NOMO-1 treated with dmso at 0.1 percent for 144 hours (cell line): ENCODE data around the gene UXS1.
A peak's percentile ranks its signal among the peaks of the same experiment; 100 is the strongest.

Experiments used
- DNase-seq: peaks from one replicate; lab custom pipeline; 2025; ENCODE audit not compliant: unreplicated experiment; lab: John Stamatoyannopoulos, UW

The UXS1 gene

DNA sequence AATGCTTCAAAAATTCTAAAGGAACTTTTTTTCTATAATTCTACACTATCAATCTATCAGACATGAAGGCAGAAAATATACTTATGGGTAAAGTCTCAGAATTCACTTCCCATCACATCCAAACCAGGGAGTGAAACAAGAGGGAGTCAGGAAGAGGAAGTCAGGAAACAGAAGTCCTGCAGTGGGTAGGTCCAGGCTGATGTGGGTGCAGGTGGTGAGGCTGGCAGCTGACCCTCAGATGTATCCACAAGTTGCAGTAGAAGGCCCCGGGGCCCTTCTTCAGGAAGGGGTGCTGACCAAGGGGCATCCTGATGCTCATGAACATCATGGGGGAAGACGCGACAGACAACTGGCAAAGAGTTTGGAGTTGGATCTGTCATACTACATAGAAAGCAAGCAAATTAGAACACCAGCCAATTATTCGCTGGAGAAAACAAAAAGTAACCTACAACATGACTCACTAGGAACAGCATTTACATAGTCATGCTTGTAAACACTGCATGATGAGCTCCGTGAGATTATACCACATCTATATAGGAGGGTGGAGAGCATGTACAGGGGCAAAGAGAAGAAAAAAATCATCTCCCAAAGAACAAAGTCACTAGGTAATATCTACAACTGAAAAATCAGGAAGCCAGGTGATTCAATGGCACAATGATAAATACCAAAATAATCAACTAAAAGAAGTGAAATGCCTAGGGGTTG, 4.2 kb downstream of the UXS1 start:
- no peak for DNase-seq

DNA sequence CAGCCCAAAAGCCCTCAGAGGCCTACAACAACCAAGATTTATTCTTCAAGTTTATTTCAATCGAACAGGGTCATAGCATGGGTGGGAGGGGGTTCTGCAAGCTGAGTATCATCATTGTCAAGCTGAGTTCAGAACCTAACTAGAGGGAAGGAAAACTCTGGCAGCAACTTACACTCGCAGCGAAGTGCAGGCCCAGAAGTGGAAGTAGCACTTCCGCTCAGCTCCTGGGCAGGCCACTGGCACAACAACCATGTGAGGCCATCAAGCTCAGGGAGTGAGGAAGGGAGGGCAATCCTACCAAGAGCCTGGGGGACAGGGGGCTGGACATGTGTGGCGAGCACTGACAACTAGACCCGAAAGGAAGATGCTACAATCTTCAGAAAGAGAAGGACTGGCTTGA, 4.8 kb downstream of the UXS1 start:
- peak; percentile 24 for DNase-seq

DNA sequence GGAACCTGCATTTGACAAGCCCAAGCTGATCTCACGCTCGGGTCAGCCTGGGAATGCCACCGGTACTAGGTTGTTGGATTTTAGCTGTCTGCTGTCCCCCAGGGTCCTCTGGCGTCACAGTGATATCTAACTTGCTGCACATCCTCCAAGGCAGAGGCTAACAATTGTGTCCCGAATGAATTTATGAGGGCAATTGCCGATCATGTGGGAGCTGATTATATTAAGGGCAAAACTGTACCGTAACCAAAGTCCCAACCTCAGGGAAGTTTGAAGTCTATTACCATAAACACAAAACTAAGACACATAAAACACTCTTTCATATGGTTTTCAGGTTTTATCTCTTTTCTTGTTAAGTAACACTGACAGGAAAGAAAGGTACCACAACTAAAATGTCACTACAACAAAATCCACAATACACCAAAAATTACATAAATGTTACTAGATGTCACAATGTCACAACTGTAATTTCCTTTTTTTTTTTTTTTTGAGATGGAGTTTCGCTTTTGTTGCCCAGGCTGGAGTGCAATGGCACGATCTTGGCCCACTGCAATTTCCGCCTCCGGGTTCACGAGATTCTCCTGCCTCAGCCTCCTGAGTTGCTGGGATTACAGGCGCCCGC, 6.7 kb downstream of the UXS1 start:
- DNase-seq = no peak

DNA sequence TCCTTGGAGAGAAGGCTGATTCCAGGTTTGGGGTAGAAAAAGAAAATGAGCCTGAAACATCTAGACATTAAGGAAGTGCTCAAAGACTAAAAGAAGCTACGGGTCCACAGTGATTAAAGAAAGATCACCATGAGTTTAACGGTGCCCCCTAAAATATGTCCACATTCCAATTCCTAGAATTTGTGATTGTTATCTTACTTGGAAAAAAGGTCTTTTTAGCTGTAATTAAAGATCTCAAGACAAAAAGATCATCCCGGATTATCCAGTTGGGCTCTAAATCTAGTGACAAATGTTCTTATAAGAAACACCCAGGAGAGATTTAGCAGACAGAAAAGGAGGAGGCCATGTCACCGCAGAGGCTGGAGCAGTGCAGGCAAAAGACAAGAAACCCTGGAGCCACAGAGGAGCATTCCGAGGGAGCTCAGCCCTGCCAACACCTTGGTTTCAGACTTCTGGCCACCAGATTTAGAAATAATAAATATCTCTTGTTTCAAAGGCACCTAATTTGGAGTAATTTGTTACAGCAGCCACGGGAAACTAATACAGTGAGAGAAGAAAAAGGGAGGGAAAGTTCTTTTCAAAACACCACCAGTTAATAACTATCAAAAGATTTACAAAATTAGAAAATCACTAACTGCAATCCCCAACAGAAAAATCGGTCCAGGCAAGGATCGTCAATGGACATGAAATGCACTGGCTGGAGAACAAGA, 8.5 kb downstream of the UXS1 start:
- no peak for DNase-seq

DNA sequence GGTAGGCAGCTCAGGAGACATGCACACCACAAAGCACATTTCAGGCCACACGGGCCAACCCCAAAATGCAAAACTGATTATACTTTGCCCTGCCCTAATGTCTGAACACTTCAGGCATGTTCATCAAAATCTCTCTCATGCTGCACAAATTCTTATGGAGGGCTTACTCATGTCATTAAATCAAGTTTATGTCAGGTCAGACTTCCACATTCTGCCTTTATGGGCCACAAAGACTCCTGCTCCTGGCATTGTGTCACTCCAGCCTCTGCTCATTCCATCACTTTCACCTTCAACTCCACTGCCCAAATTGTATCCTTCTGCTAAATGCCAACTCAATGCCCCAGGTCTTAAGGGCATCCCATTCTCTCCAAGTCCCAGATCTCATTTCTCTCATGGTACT, 9.2 kb downstream of the UXS1 start:
- DNase-seq = no peak

DNA sequence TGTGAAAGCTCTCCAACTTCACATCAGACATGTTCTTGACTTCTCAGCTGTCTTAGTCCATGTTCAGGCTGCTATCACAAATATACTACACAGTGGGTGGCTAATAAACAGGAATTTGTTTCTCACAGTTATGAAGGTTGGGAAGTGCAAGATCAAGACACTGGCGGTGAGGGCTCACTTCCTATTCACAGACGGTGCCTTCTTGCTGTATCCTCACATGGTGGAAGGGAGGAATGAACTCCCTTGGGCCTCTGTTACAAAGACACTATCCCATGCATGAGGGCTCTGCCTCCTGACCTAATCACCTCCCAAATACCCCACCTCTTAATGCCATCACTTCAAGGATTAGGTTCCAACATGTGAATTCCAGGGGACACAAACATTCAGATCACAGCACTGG, 9.7 kb downstream of the UXS1 start:
- no peak for DNase-seq

DNA sequence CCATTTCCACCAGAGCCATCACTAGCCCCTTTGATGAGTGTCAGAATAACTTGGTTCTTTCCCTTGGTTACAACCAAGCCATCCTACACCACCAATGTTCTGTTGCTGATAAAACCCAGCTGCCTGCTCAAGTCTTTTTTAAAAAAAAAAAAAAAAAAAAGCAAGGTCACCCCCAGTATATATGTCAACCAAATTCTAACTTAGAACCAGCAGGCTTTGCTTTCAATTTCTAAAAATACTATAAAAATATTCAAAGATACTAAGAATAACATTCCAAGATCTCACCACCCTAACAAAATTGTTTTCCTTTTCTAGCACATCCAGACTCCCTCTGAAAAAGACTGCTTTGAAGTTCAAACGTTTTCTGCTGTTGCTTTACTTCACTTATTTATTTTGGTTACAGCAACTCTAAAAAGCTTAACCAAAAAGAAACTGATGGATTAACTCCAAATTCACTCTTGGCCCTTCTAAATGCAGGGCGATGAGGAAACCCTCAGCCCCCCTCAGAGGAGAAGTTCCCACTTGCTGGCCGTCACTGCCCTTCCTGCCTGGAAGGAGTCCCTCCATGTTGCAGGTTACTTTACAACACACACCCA, 10.9 kb downstream of the UXS1 start:
- no peak for DNase-seq

DNA sequence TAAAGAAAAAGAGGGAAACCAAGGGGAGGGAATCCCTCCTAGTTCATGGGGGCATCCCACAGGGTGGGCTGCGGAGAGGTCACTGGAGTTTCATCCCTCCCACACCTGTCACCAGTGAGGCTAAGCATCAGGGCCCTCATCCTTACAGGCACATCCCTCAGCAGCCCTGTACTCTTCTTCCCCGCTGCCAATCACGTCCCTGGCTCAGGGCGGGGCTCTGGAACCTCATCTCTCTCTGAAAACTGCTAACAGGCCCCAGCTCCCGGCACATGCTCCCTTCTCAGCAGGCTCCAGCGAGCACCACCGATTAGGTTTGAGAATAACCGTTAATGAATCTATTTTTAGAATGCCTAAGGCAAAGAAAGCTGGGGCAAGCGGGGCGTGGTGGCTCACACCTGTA, 13.0 kb downstream of the UXS1 start:
- no peak for DNase-seq

DNA sequence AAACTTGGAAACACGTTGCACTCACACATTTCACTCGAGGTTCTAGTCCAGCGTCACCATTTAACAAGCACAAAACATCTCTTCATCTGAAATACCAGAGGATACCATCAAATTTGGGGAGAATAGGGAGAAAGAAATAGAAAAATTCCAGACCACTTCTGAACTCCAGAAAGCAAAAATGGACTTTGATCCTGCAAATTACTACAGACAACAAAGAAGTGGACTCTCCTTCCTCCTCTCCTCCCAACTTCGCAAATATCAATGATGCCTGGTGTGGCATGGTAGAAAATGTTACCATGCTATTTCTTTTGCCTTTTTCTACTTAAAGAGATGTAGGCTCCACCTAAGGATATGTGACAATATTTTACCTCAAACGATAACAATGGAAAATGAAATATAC, 13.5 kb downstream of the UXS1 start:
- DNase-seq = no peak

DNA sequence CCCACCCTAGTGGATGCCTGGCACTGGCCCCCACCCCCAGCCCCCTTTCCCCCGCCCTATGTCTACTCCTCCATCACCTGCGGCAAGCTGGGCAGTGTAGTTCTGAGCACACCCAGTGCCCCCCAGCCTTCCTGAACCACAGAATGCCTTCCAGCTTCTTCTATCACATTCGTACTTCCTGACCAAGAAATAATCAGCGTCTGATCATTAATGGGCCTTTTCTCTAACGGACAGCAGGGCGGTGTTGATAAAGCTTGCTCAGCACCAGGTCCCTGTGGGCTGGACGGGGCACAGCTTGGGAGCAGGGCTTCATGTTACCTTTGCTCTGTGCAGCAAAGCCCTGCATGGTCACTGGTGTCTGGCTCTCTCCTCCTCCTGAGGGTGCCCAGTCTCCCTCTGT, 15.4 kb downstream of the UXS1 start:
- DNase-seq = no peak

DNA sequence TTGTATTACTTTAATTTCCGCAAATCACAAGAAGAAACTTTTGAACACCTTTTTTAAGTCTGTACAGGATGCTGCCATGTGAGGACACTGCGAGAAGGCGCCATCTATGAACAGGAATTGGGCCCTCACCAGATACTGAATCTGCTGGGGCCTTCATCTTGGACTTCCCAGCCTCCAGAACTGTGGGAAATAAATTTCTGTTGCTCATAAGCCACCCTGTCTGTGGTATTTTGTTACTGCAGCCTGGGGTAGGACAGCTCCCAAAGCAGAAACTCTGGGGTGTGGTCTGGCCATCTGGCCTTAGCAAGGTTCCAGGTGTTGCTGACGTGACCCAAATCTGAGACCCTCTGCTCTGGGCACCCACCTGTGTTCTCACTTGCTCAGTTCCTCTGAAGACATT, 16.5 kb downstream of the UXS1 start:
- no peak for DNase-seq

DNA sequence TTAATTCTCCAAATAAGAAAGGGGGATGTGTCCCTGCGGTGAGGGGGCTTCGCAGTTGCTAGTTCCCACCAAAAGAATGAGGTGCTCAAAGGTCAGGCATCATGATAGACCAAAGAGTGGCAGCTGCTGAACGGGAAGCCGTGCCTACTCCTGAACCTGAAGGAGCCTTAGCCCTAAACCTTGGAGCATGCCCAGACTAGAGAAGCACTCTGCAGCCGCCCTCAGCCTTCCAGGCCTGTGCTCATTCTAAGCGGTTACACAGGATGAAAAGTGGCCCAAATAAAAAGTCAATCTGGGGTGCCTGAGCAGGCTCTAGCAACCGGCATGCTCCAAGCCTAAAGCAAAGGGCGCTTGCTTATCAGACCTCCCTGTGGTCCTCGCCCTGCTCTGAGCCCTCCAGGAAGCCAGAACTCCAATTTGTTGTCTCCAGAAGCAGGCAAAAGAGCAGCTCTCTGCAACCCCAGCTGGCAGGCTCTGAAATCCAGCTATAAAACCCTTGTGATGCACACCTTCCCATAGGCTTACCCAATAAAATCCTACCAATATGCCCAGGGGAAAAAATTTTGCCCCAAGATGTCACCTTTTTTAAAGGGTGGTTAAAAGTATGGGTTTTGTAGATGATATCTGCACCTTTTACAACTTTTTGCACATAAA, 17.5 kb downstream of the UXS1 start:
- DNase-seq = no peak

DNA sequence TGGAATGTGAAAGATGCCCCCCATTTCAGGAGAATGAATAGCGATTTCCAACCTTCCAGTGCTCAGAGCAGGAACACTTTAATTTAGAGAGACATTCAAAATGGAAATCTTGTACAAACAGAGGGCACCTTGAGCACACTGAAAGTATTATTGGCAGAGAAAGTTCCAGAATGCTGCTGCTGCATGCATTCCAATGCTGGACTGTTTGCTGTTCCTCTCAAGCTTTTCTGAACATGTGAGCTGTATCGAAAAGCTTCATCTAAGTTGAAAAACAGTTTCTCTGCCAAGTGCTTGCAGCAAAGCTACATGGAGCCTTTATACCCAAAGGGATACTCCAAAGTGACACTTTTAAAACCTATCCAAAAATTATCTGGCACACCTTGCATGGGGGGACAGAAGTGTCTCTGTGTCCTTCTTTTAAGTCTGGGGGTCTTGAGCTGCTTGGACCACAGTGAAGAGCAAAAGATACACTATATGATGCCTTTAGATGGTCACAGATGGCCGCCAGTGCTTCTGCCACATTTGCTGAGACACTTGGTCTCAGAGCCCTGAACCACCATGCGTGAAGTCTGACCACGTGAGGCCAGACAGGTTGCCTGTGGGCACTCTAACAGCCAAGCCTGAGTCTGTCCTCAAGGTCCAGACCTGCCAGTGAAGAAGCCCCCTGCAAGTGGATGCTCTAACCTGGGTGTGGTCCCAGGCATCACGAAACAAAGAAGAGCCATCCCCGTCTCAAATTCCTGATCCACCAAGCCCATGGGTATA, 18.8 kb downstream of the UXS1 start:
- DNase-seq = no peak

DNA sequence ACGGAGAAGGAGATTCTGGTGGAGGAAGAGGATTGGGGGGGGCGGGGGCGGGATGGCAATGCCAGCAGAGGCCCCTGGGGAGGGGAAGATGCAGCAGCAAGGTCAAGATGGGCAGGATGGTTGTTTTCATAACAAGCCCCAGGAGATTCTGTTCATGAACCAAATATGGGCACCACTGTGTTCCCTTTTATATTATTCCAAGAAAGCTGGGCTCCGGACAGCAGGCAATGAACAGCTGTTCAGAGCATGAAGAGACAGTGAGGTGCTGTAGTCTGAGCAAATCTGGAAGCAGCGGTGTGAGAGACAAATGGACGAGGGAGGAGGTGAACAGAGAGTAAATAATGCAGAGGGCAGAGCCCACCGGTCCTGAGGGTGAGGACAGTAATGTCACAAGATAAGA, 20.0 kb downstream of the UXS1 start:
- no peak for DNase-seq

DNA sequence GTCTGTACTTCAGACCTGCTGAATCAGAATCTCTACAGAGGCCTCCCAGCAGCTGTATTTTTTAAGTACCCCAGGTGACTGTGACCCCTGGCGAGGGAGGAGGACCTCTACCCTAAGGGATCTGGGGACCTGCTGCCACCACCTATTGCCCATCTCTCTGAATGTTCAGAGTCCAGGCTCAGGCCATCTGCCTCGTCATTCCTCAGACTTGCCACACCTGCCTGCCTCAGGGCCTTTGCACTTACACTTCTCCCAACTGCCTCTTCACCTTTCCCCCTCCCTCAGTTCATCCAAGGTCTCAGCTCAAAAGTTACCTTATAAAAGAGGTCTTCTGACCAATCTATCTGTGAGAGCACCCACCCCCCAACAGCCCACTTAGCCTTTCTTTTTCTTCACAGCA, 21.5 kb downstream of the UXS1 start:
- DNase-seq = no peak

DNA sequence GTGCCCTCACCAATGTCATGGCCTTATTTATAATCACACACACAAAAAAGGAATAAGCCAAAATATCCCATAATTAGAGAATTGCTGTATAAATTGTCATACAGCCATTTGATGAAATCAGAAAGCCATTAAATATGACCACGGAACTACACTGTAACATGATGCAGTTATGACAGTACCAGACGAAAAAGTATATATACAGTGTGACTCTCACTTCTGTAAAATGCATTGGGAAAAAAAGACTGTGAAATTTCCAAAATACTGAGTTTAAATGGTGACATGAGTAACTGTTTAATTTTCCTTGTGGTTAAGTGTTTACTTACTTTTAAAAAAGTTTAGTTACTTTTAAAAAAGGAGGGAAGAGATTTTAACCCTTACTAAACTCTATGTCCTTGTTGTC, 25.4 kb downstream of the UXS1 start:
- DNase-seq = no peak

DNA sequence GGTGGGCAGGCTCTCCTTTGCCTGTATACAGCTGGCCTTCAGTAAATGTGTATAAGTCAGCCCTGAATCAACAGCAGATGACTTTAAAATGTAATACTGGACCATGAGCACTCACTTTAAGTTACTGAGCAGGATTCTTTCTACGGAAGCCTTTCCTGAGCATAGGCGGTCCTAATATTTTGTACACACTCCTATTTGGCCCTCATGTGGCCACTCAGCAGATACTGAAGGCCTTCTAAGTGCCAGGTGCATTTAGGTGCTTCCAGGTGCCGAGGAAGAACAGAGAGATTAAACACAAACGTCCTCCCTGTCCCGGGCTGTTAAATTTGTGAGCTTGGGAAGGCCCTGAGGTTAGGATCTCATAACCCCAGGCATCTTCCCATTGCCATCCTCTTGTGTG, 27.0 kb downstream of the UXS1 start:
- no peak for DNase-seq

DNA sequence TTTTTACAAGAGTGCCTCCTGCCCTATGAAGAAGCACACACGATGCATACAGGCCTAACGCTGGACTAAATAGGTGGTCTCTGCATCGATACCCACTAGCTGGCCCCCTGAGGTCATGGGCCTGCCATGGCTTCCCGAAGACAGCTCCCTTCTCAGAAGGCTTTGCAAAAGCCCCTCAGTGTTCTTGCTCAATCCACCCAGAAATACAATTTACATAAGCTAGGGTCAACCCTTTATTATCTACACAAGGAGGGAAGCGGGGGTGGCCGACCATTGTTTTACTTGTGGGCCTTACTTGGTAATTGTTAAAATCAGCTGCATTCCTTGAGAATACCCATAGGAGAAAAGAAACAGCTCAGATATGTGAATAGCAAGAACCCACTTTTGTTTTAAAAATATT, 28.5 kb downstream of the UXS1 start:
- no peak for DNase-seq

DNA sequence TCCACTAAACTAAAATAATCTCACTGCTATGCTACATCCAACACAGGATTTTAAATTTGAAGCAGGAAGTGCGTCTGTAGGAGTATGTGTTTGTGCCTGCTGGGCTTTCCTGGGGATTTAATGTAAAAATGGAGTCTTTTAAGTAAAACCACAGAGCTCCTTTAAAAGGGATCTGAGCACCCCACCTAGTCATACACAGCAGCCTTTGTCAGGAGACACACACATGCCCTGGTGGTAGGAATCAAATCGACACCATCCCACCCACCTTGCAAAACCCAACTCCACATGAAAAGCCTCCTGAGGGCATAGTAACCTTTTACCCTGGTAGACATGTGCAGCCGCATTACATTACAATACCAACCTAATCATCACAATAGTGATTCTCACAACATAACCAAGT, 29.1 kb downstream of the UXS1 start:
- DNase-seq = no peak

DNA sequence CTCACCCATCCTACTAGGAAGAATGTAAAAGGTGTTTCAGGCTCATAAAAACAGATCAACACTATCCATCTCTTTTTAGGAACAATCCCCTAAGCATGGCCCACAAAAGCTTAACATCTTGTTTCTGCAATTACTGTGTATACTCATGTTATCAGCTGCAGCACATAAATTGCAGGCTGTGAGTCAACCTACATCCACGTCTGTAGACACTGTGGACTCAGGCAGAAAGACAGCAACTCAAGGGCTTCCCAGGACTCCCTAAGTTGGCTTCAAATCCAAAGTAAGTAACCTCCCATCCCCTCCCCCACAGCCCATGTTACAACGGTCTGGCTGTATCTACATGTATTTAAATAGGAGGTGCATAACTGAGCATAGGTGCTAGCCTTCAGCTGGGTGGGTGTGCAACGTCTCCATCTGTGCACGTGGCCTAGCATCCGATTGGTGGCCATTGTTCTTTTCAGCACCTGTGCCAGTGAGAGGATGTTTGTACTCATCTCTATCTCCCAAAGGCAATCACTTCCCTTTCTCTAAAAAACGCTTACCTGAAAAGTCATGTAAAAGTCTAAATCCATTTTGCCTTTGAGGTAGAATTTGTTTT, 30.1 kb downstream of the UXS1 start:
- no peak for DNase-seq
